Kasumi-1 (cell line): ENCODE results near the gene PAK3.
A peak's percentile ranks its signal among the peaks of the same experiment; 100 is the strongest.

Experiments used
- DNase-seq, 2 experiments: peaks; one replicate each; lab custom pipeline; 2025; lab: John Stamatoyannopoulos, UW

The PAK3 gene

DNA sequence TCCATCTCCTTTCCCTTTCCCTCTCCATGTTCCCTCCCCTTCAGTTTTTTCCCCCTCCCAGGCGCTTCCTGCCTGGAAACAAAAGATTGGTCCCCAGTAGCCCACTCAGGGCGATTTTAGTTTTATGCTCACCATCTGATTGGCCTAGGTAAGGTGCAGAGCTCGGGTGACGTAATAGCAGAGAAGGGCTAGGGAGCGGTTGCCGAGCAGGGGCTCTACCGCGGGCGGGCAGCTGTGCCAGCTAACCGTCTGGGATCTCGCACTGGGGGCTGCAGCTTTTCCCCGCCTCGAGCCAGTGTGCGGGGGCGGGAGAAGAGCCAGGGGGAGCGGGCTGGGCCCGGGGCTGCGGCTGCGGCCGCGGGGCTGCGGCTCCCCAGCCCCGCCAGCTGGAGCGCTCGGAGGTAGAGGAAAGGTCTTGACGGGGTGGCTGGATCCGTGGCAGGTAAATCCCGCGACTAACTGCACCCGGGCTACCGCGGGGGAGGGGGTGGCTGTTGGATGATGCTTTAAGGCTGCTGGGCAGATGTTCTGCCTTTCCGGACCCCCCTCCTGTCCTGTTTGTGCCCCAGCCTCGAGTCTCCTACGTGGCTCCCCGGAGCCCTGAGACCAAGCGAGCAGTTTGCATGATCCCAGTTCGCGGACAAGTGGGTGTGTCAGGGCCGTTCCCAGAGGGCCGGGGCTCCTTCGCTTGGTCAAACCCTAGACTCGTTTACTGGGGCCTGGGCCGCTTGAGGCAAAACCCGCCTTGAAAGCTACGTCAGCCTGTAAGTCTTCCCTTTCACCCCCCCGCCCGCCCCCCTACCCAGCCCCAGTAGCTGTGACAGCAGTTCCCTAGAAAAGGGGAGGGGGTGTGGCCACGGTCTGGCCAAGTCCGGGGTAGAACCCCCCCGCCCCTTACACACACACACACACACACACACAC lies at the start of gene PAK3:
Gene PAK3, plus strand, starts transcription at position 218 of the 922 bp plus-strand sequence. CDS start 26,913 bp downstream, outside the sequence.
- peak in 1 of 2 experiments; percentile 4 for DNase-seq

DNA sequence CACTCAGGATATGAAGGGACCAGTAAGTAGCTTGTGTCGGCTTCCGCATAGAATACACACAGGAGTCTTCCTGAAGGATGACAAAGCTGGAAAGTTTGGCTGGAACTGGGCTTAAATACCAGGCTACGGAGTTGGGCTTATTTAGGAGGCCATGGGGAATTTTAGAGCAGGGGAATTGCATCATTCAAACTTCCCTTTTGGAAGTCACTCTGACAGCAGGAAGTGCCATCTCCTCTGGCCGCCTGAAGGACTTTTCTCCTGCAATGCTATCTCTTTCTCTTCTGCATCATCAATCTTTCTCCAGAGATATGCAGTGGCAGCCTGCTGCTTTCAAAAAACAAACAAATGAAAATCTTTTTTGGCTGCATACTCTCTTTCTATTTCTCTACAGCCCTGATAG lies 48.4 kb upstream of the PAK3 start:
- DNase-seq, result no peak

DNA sequence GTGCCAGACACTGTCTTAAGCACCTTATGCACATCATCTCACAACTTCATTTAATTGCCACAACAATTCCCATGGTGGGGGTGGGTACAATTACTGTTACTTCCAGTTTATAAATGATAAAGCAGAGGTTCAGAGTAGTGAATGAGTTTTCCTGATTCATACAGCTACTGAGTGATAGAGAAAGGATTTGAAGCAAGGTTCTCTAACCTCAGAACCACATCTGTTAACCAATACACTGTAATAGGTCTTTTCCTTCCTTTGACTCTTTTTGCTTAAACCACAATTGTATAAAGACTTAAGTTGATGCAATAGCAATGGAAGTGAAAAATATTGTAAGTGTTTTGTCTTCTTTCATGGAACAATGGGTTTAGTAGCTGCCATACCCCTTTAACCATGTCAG lies 43.5 kb upstream of the PAK3 start:
- DNase-seq, result peak; percentile 13 to 31

DNA sequence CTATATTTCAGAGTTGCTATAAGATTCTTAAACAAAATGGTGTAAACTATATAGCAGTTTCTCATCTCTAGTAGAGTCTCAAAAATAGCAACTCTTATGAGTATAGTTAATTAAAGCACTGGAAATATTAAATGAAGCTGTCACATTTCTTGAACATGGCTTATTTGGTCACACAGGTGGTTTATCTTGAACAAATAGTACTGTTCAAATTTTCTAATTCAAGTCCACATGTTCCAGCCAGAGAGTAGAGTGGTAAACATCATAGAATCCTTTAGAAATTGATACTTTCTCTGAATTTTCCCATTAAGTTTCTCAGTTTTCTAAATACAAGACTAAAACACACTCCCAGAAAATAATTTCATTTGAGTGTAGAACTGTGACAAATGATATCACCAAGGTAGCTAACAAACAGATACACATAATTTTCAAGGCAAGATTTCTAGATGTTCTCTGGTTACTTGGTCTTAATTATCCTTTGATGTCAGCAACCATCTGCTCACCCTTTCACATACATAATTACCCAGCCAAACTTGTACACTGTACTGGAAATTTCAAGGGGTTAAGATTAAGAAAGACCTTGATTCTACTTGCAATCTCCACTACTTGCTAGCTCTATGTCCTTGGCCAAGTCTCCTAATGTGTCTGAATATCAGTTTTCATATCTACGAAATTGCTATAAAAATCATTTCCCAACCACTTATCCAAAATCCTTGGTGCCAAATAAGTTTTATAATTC lies 24.3 kb upstream of the PAK3 start:
- DNase-seq, result no peak

DNA sequence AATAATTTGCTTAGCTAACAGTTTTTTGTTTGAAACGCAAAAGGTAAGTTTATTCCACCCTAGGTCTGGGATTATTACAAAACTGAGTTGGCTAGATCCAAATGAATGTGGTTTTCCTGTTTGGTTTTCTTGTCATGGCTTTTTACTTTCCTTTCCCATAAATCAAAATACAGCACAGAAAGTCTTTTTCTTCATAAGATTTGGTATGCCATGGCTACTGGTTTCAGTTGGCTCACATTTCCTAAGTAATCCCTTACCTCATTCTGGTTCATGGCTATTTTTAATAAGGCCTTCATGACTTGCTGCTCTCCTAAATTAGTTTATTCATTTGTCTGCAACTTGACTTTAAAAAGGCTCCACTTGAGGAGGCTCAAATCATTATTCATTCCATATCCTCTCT lies 12.9 kb upstream of the PAK3 start:
- no peak for DNase-seq

DNA sequence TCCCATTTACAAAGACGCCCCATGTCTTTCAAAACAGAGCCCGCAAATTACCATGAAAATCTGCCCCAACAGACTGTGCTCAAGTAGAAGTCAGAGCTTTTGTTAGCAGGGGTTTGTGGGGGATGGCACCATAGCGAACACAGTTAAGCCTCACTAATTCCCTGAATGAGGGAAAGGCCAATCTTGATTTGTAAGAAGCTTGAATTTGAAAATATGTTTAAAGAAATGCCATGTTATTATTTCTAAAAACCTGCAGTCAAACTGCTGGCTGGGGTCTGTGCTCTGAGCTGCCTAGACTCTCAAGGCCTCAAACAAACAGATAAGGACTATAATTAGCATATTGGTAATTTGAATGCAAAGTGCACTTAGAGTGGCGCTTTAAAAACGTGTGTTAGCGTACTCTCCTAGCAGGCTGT lies 9.4 kb upstream of the PAK3 start:
- DNase-seq, result no peak

DNA sequence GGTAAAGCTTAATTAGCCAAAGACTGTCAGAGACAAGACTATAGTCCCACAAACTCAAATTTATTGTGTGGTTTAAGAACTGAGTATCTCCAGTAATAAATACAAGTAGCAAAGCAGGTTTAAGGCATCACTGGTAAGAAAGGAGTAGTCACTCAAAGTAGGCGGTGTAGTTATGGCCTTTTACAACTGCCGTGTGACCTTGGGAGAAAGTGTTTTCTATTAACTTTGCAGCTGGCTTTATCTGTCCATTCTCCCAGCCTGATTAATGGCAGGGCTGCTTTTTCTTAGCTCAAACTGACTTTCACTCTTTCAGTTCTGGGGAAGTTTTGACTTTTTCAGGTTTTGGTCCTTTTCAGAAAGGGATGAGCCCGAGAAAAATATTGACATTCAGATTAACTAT lies 7.4 kb upstream of the PAK3 start:
- DNase-seq, result no peak

DNA sequence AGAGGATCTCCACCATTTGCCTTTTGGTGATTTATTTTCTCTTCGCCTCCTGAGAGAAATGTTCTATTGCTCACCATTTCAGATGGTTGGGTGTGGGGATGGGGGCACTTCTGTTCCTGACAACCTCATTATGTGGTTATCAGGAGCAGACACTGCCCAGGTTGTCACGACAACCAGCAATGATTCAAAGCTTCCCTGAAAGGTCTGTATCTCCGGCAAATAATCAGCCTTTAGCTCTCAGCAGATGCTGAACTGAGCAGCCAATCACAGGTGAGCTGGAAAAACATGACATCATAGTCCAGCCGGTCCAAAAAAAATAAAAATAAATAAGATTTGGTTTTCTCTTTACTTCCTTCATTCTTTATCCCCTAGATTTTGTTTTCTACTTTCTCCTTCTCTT lies 5.5 kb upstream of the PAK3 start:
- DNase-seq, result no peak

DNA sequence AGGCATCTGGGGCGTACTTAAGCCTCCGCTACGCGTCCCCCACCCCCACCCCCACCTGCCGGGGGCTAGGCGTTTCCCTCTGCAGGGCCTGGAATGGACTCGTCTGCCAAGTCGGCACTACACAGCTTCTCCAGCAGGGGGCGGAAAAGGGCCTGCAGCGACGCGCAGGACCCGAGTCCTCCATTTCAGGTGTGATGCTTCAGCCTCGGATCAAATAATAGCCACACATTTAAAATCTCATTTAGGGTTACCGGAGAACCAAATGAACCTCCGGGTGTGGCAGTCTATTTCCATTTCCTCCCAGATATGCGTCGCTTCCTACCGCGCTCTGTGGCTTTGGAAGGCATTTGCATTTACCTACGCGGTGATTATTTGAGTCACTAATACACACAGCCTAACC lies 2.9 kb downstream of the PAK3 start:
- DNase-seq, result peak; percentile 6 to 31

DNA sequence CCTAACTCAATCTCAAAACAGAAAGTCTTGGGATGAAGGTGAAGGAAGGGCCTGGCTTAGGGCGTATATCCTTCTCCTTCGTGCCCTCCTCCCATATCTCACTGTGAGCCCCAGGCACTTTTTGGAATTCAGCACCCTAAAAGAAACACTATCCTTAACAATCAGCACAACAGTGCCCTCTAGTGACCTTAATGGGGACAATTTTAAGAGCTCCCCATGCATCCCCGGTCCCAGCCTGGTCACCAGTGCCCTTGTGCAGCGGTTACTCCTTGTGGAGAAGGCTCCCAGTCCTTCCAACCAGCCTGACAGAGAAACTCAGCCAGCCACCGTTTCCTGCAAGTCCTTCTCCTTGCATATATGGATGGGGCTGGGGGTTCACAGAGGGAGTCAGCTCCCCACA lies 4.2 kb downstream of the PAK3 start:
- DNase-seq, result peak; percentile 43 to 46

DNA sequence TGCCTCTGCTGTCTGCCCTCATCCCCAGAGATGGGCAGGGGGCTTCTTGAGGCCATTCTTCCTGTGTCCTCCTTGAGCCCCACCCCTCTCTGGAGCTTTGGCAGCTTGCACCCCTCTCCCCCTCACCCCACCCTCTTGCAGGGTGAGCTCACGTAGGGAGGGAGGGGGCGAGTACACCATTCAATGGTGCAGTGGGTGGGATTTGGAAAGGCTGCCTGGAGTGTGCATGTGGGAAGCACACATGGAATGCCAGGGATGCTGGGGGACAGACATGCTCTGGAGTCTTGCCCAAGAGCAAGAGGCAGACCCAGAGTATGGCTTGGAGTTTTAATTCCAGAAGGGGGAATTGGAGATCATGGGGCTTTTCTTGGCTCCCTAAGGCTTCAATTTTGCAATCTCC lies 5.6 kb downstream of the PAK3 start:
- no peak for DNase-seq

DNA sequence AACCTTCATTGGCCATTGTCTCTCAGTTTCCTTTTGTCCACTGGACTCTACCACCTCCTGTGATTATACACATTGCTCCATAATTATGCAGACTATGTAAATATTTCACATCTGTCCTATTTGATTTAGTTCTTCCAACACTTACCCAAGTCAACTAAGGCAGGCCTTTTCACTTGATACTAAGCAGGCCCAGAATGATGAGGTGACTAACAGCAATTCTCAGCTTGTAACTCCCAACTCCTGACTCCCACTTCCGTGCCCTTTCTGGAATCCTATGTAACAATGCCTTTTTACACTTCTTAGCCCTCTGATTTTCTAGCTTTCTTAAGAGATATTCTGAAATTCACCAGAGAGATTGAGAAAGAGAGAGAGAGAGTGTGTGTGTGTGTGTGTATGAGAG lies 6.6 kb downstream of the PAK3 start:
- no peak for DNase-seq

DNA sequence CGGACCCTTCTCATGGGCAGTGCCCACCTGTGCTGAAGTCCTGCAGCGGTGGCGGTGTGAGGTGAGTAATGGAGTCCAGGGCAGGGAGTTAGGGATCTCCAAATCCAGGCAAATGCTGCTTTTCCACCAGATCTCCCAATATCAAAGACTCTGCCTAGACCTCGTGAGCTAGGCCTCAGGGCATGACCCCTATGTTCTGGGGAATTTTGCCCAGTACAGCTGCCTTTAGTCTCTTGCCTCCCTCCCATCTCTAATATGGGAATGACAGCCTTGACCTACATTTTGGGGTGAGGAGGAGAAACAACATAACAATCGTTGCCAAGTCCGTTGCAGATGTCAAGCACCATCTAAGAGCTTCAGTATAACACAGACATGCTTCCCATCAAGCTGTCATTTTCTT lies 7.3 kb downstream of the PAK3 start:
- DNase-seq, result no peak

DNA sequence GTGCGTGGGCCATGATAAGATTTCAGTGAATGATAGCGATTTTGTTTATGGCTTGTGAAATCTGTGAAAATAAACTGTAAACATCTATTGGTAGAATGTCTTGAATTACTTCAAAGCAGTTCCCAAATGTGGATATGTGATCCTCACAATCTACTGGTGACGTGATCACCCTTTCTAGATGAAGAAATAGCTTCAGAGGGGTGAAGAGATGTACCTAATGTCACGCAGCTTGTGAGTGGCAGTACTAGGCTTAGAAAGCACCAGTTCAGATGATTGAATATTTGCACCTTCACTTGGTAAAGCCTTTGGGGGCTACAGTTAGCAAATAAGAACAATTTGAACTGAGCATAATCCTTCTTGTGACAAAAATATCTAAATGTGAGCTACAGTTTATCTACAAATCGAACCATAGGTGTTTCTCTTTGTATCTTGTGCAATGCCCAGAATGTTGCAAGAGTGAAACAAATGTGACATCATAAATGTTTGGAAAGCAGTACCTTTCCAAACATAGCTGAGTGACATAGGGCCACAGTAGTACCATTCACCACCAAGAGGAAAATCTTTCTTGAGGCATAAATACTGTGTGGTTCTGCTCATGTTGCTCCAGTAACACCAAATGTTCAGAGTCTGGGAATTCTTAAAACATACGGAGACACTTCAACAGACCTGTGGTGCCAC lies 14.2 kb downstream of the PAK3 start:
- DNase-seq, result no peak

DNA sequence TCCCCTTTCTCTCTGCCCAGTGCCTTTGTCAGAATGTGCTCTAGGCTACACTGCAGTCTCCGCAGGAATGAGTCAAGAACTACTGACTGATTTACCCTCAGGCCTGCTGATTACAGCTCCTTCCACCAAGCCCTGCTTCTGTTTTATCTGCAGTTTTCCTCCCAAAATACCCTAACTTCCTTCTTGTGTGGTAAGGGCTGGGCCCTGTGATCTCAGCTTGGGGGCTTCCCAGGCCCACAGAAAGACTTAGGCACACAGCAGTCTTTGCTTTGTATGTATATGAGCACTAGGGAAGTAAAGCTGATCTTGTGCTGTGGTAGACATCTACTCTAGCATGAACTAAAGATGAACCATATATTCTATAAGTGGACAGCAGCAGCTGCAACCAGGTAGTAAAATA lies 18.8 kb downstream of the PAK3 start:
- peak in 1 of 2 experiments; percentile 4 for DNase-seq

DNA sequence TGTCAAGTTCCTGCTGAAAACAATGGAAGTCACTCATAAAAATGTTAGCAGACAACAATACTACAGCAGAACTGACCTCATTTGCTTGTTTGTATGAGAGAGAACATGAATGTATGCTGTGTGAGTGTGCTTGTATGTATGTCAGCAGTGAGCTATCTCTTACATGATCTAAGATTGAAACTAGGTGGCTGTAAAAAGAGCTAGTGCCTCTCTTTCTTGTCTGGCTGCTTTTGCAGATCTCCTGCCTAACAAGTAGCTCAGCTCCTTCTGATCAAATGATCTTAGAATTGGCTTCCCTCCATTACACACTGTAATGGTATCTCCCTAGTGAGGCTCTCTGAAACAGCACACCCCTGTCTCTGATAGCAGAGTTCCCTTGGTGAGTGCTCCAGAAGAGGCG lies 20.7 kb downstream of the PAK3 start:
- DNase-seq, result no peak

DNA sequence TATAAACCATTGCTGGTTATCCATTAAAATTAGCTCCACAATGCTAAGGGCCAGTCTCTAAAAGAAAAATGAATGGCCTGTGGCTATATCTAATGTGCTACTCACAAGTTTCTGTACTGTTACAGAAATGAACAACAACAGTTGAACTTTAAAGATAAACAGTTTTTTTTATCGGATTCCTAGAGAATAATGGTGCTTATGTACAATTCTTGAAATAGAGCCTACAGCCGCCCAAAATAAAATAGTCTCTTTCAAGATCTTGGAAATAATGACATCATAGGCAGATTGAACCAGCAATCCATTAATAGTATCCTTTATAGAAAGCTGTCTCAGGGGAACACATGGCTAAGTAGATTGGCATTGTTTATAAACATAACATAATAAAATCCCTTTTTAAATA lies 23.4 kb downstream of the PAK3 start:
- no peak for DNase-seq

DNA sequence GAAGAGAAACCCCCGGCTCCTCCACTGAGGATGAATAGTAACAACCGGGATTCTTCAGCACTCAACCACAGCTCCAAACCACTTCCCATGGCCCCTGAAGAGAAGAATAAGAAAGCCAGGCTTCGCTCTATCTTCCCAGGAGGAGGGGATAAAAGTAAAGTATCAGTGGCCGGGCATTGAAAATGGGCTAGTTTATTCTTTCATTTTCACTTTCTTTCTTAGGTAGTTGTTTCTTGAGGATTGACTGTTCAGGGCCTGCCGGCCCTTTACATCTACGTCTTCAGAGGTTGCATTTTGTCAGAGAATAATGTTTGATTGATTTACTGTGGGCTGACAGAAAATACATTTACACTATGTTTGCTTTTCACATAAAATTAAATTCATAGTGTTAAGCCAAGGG lies 27.1 kb downstream of the PAK3 start:
- peak in 1 of 2 experiments; percentile 0 for DNase-seq

DNA sequence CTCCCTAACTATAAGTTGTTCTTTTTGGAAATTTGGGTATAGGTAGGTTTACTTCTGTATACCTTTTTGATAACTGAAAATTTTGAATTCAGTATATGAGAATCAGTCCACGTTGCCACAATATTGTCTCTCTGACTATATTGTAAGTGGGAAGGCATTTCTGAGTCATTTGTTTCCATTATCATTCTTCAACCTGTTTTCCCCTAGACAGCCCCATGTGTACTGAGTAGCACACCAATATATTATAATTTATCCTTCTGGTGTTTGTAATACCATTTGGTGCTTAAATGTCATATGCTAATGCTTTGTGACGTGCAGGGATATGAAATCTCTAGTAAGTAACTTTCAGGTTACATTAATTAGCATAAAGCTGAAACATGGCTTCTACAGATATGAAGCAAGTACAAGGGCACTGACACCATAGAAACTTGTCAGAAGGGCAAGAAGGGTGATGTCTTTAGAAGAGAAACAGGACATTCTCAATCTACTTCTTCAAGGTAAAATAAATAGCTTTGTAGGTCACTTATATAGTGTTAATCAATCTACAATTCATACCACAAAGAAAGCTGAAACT lies 27.7 kb downstream of the PAK3 start:
- no peak for DNase-seq

DNA sequence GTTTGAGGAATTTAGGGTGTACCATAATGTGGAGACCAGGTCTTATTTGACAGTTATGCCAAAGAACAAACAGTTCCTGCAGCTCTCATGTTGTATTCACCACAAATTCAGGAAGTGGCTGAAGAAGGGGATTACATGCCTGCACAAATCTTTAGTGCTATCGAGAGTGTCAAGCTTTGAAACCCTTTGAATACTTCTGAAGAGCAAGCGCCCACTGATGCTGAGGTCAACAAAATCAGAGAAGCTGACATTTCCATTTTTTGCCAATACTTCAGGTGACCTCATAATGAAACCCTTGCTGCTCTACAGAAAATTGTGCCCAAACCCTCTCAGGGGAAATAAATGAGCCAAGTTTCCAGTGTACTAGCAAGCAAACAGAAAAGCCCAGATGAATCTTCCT lies 28.4 kb downstream of the PAK3 start:
- DNase-seq, result peak in 1 of 2 experiments; percentile 16

DNA sequence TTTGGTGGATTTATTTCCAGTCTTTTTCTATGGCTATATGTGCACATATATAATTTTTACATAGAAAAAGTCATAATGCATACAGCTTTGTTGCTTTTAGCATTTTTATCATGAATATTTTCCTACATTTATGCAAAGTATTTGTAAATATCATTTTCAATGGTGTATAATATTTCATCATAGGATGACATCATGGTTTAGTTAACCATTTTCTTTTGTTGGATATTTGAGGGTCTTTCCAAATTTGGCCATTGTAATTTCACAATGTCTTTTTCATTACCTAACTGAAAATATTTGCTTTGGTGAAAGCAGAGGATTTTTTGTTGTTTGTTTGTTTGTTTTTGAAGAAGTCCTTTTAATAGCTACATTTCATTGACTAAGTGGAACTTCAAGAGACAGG lies 31.0 kb downstream of the PAK3 start:
- no peak for DNase-seq

DNA sequence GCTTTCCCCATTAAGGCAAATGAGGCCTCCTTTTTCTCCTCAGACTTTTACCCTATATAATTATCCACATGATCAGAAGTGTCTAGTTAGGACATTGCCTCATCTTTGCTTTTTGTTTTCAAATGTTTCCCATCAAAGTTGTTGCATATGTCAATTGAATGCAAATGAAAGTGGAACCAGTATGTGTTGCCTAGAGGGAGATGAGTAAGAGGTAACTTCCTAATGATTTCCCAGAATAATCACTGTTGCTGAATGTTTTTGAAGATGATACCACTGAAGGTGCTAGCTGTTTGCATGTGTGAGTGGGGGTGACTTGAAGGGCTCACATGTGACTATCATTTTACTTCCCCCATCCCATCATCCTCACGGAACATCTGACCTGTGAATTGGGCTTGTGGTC lies 33.9 kb downstream of the PAK3 start:
- DNase-seq, result no peak
